Endometrial microvascular endothelial cells (primary cell): ENCODE measurements around the gene TTC22. TPM values are rescaled to one million over a fixed set of nuclear protein-coding genes. Genes with fewer than 3 reads are reported as not detected.

Experiments used
- in situ Hi-C: cut with HindIII; loops from 2 replicates; pipeline ENCODE4 v1.10.0; 2017; ENCODE audit warnings: low sequenced_read_pairs, low pct_unique_long_range_greater_than_20kb; ENCODE audit errors: inconsistent ontology term
- total RNA-seq: library from RNA; depleted of rRNA; stranded (reverse); fragments of >200 nt; gene quantifications from one replicate; pipeline ENCODE4 v1.2.3, GENCODE V29; 2015; ENCODE audit errors: inconsistent ontology term

TTC22 gene
- not detected for total RNA-seq

- in situ Hi-C loops, result no loop called here
Measured at GRCh38 chr1:54800899-54801759, at the start of gene TTC22. TTC22 (minus strand) TSS chr1:54801323; CDS start chr1:54801163, 160 bp downstream.

- in situ Hi-C loops, result no loop called here
Measured at GRCh38 chr1:54850737-54851136, 49.6 kb upstream of the TTC22 start.

GRCh38 chr1:54850069-54850730 is 49.1 kb upstream of the TTC22 start:
- in situ Hi-C loops, result no loop called here

GRCh38 chr1:54849219-54850068 is 48.3 kb upstream of the TTC22 start:
- in situ Hi-C loops, result no loop called here

- in situ Hi-C loops, result no loop called here
Measured at GRCh38 chr1:54848134-54848948, 47.2 kb upstream of the TTC22 start.

- in situ Hi-C loops, result no loop called here
Measured at GRCh38 chr1:54846716-54847284, 45.7 kb upstream of the TTC22 start.

- in situ Hi-C loops, result no loop called here
Measured at GRCh38 chr1:54846301-54846700, 45.2 kb upstream of the TTC22 start.

GRCh38 chr1:54845772-54846171 is 44.6 kb upstream of the TTC22 start:
- in situ Hi-C loops, result no loop called here

GRCh38 chr1:54844564-54844963 is 43.4 kb upstream of the TTC22 start:
- in situ Hi-C loops, result no loop called here

- in situ Hi-C loops, result no loop called here
Measured at GRCh38 chr1:54843449-54843848, 42.3 kb upstream of the TTC22 start.

GRCh38 chr1:54842963-54843362 is 41.8 kb upstream of the TTC22 start:
- in situ Hi-C loops, result no loop called here

GRCh38 chr1:54842206-54842915 is 41.2 kb upstream of the TTC22 start:
- in situ Hi-C loops, result no loop called here

- in situ Hi-C loops, result no loop called here
Measured at GRCh38 chr1:54839824-54840223, 38.7 kb upstream of the TTC22 start.

GRCh38 chr1:54838565-54839180 is 37.5 kb upstream of the TTC22 start:
- in situ Hi-C loops, result no loop called here

- in situ Hi-C loops, result no loop called here
Measured at GRCh38 chr1:54837002-54837853, 36.1 kb upstream of the TTC22 start.

- in situ Hi-C loops, result no loop called here
Measured at GRCh38 chr1:54836594-54836993, 35.5 kb upstream of the TTC22 start.
